Kasumi-1 (cell line): ENCODE results near the gene ENDOG.

ENCODE experiments used
- DNase-seq, 2 experiments: peaks; one replicate each; lab custom pipeline; 2025; lab: John Stamatoyannopoulos, UW

The ENDOG gene

GRCh38 chr9:128800061-128800460 lies 18.2 kb upstream of the ENDOG start:
- no peak for DNase-seq

- no peak for DNase-seq
Measured at GRCh38 chr9:128802482-128802881, 15.8 kb upstream of the ENDOG start.

DNA sequence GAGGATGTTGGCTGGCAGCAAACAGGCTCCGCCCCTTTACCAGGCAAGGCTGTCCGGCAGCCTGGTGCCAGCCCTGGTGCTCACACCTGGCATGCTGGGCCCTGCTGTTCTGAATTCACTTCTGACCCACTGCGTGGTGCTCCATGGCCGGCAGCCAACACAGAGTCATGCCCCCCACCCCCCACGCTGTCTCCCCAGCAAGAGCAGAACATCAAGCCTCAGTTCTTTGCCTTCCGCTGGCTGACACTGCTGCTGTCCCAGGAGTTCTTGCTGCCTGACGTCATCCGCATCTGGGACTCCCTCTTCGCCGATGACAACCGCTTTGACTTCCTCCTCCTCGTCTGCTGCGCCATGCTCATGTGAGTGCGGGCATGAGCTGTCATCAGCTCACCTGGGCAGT lies 12.6 kb upstream of the ENDOG start:
- no peak for DNase-seq

GRCh38 chr9:128807827-128808226 lies 10.5 kb upstream of the ENDOG start:
- no peak for DNase-seq

DNA sequence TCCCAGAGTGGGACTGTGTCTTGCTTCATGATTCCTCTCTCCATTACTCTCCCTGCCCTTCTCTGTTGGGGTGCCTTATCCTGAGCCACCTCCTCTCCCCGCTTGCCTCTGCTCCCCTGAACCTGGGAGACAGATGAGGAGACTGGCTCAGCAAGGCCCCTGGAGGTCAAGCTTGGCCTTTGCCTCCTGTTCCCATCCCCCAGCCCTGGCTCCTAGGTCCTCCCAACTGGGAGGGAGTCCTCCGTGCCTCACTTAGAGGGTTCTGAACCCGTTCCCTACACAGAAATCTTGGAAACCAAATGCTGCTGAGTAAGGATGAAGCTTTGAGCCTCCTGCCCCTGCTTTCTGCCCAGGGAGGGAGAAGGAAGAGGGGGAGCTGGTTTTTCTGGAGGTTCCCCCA lies 9.8 kb upstream of the ENDOG start:
- no peak for DNase-seq

- DNase-seq = no peak
Measured at GRCh38 chr9:128809036-128809599, 9.2 kb upstream of the ENDOG start.

DNA sequence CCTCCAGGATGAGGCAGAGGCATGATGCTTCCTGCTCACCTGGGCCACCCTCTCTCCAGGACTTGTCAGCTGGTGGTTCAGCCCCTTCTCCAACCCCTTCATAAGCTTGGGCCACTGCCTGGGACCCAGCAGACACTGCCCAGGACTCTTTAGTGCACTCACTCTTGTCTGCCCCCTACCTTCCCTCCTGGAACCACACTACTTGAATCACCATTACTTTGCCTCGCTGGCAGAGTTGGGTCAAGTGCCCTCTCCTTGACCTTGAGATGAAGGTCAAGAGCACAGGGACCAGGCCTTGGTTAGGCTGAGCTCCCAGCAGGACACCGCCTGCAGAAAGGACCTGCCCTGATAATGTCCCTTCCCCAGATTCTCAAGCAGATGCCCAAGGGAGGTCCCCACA lies 8.5 kb upstream of the ENDOG start:
- DNase-seq = no peak

- no peak for DNase-seq
Measured at GRCh38 chr9:128810873-128811272, 7.4 kb upstream of the ENDOG start.

DNA sequence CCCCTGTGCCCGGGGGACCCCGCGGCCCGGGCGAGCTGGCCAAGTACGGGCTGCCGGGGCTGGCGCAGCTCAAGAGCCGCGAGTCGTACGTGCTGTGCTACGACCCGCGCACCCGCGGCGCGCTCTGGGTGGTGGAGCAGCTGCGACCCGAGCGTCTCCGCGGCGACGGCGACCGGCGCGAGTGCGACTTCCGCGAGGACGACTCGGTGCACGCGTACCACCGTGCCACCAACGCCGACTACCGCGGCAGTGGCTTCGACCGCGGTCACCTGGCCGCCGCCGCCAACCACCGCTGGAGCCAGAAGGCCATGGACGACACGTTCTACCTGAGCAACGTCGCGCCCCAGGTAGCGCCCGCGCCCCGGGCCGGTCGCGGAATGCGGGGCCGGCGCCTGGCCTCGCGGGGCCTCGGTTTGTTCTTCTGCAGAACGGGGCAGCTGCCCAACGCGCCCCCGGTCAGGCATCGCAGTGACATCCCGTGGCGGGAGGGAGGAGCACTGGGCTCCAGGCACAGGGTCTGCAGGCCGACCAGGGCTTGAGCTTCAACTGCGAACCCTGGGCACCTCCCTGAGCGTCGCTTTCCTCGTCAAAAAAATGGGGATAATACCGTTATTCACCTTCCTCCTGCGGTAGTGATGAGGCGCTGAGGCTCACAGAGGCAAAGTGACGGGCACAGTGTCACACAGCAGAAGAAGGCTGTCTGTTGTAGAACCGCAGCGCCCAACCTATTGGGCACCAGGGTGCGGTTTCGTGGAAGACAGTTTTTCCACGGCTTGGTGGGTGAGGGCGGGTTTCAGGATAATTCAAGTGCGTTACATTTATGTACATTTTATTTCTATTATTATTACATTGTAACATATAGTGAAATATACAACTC lies 777 bp downstream of the ENDOG start:
- peak; percentile 19 to 25 for DNase-seq

DNA sequence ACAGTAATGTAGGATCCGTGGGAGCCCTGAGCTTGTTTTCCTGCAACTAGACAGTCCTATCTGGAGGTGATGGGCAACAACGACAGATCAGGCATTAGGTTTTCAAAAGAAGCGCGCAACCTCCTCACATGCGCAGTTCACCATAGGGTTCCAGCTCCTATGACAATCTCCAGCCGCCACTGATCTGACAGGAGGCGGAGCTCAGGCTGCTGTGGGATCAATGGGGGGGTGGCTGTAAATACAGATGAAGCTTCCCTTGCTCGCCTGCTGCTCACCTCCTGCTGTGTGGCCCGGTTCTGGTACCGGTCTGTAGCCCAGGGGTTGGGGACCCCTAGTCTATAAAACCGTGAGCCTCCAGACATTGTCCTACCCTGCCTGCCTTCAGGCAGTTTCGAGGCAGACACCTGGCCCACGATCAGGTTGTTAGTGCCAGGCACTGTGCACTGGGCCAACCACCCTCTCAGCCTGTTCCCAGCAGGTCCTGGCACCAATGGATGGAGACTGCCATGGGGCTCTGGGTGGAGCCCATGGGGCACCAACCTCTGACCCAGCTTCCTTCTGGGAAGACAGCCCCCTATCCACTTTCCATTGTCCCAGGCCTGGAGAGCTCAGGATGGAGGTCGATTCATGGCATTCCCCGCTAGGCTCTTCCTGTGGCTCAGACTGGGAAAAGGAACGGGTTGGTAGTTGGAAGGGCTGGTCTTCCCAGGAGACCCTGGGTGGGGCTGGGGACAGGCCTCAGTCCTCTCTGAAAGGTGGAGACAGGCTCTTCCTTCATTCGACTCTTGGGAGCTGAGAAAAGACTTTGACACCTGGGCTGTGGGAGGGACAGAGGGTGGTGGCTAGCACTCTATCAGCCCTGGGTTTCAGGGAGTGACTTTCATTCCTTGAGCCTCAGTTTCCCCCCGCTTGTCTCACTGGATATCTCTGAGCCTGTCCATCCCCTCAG lies 1.7 kb downstream of the ENDOG start:
- DNase-seq = peak in 1 of 2 experiments; percentile 16

GRCh38 chr9:128820665-128821583 lies 2.6 kb downstream of the ENDOG start:
- no peak for DNase-seq

GRCh38 chr9:128821584-128822406 lies 3.5 kb downstream of the ENDOG start:
- no peak for DNase-seq

DNA sequence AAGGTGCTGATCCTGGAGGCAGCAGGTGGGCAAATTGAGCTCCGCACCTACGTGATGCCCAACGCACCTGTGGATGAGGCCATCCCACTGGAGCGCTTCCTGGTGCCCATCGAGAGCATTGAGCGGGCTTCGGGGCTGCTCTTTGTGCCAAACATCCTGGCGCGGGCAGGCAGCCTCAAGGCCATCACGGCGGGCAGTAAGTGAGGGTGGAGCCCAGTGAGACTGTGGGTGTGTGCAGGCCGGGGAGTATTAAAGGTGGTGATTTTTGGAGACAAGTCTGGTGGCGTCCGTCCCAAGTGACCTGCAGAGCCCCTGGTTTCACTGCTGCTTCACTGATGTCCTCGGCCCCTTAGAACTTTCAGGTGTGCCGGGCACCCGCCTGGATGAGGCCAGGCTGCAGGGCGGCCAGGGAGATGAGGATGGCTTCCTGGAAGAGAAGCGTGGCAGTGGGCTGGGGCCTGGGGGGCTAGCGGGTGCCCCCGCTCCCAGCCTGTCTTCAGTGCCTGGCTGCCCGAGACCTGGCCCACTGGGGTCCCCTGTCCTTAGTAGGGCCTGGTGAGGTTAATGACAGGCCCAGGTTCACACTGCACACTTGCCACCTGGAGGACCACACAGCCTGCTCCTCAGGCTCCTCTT lies 4.2 kb downstream of the ENDOG start:
- DNase-seq = no peak

GRCh38 chr9:128823362-128823902 lies 5.1 kb downstream of the ENDOG start:
- no peak for DNase-seq

GRCh38 chr9:128823903-128824406 lies 5.7 kb downstream of the ENDOG start:
- DNase-seq = no peak

GRCh38 chr9:128824911-128825310 lies 6.6 kb downstream of the ENDOG start:
- no peak for DNase-seq

DNA sequence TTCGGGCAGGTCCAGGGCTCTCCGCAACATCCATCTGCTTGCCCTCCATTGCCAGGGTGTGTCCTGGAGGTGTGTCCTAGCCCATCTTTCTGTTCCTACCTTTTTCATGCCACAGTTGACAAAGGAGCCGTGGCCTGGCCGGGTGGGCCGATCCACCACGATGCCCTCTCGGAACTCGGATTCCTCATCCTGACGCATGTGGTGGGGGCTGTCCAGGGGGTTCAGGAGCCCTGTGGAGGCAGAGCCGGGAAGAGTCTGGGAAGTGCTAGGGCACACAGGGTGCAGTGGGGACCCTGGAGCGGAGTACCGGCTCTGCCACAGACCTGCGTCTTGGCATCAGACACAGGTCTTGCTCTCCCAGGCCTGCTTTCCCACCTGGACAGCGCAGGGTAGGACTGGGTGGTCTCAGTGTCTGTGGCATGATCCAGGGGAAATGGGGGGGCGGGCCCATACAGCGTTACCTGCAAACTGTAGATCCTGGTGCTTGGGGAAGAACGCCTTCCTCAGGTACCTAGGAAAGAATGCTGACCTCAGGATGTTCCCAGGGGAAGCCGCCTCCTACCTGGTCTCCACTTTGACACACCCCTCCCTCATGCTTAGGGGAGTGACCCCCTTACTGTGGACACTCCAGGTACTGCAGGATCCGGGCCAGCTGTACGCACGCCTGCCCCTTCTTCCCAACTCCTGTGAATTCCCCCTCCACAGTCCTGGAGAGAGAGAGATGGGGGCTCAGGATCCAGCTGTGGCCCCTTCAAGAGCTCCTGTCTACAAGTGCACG lies 7.8 kb downstream of the ENDOG start:
- no peak for DNase-seq

DNA sequence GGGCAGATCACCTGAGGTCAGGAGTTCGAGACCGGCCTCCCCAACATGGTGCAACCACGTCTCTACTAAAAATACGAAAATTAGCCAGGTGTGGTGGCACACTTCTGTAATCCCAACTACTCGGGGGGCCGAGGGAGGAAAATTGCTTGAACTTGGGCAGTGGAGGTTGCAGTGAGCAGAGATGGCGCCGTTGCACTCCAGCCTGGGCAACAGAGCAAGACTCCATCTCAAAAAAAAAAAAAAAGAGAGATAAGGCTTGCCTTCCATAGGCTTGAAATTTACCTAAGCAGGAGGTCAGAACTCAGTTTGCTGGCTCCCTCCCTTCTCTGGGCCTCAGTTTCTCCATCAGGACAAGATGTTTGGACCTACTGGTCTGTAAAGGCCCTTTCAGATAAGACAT lies 10.0 kb downstream of the ENDOG start:
- DNase-seq = no peak
